Epithelial cell of proximal tubule (primary cell): ENCODE data around the gene NXPH3. TPM values are rescaled to one million over a fixed set of nuclear protein-coding genes. Genes with fewer than 3 reads are reported as not detected.

ENCODE experiments used
- DNase-seq: peaks from one replicate; pipeline ENCODE4 v3.0.0-alpha.2; 2011; ENCODE audit warnings: low read depth
- H3K4me3 ChIP-seq: 2 replicates; pipeline ENCODE4 v1.5.1; 2011; ENCODE audit warnings: low read depth, mild to moderate bottlenecking, low read length
- total RNA-seq: library from RNA; depleted of rRNA; stranded (reverse); fragments of >200 nt; gene quantifications from 2 replicates; pipeline ENCODE4 v1.2.3, GENCODE V29; 2015
- TF ChIP-seq, protein P1 (sequence below): conservative IDR thresholded peaks from 2 replicates; pipeline ENCODE4 v1.5.1; 2012; ENCODE audit warnings: low read depth, mild to moderate bottlenecking, low read length

NXPH3 gene
- total RNA-seq, 1 donor from 2014 or later = 0.69 TPM

DNA sequence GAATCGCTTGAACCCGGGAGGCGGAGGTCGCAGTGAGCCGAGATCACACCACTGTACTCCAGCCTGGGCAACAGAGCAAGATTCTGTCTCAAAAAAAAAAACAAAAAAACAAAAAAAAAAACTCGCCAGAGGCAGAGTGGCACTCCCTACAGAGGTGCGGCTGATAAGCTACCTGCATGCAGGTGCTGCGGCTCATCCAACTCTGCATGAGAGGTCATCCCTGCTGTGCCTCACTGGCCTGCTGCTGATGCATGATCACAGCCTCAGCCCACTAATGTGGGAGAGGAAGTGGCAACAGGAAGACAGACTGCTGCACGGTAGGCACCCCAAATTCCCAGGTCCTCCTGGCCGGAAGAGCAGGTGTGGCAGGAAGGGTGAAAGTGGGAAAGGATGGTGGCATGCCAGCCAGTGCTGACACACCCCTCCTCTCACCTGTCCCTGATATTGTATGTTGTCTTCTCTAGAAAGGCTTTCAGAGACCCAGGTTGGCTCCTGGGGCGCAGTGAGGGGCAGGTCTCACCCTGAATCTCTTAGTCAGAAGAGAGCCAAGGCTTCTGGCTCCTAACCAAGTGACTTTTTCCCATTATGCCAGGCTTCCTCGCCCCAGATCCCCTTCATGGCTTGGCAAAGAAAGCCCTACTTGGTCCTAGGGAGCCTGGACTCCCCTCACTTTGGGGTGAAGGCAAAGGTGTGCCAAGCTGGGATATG, 11.8 kb downstream of the NXPH3 start:
- no peak overlapping the region for H3K4me3 ChIP-seq
- DNase-seq = no peak
- TF ChIP-seq, protein P1, sequence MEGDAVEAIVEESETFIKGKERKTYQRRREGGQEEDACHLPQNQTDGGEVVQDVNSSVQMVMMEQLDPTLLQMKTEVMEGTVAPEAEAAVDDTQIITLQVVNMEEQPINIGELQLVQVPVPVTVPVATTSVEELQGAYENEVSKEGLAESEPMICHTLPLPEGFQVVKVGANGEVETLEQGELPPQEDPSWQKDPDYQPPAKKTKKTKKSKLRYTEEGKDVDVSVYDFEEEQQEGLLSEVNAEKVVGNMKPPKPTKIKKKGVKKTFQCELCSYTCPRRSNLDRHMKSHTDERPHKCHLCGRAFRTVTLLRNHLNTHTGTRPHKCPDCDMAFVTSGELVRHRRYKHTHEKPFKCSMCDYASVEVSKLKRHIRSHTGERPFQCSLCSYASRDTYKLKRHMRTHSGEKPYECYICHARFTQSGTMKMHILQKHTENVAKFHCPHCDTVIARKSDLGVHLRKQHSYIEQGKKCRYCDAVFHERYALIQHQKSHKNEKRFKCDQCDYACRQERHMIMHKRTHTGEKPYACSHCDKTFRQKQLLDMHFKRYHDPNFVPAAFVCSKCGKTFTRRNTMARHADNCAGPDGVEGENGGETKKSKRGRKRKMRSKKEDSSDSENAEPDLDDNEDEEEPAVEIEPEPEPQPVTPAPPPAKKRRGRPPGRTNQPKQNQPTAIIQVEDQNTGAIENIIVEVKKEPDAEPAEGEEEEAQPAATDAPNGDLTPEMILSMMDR = no peak

DNA sequence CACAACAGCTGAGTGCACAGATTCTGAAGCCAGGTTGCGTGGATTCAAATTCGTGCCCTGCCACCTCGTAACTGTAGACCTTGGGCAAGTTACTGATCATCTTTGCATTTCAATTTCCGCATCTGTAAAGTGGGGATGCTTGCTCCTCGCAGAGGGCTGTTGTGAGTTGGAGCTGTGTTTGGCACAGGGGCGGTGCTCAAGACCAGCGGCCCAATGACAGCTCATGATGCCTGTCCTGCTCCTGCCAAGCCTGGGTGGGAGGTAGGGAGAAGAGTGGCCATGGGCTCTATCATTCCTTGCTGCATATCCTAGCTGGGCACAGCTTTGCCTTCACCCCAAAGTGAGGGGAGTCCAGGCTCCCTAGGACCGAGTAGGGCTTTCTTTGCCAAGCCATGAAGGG, 12.6 kb downstream of the NXPH3 start:
- TF ChIP-seq, protein P1 = no peak
- no peak for DNase-seq
- no peak overlapping the region for H3K4me3 ChIP-seq

DNA sequence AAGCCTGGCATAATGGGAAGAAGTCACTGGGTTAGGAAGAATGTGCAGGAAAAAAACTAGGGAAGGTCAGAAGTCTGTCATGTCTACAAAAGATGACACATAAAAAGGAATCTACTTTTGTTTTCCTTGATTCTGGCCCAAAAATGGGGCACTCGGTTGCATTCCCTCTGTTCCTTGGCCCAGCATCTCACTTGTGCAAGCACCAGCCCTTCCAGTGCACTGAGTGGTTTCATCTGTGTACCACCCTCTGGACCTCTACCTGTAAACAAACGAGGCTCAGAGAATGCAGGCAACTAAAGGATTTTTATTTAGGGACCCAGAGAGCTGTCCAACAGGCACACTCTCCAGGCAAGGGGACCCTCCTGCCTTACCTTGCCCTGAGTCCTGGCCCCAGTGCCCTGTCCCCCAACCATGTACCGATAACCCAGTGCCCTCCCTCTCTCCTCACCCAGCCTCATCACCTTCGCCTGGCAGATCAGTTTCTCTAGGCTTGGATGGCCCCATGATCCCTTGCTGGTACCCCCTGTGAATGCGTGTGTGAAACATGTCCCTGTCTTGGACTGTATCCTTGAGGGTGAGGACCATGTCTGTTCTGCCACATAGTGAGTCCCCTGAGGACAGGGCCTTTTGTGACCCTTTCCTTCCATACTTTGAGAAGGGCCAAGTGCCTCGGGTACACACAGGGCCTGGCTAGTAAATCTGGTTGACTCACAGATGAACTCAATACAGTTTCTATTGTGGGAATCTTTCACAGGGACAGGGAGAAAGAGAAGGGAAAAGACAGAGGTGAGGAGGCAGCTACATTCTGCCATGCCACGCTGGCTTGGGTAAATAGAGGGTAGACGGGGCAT, 13.3 kb downstream of the NXPH3 start:
- no peak overlapping the region for H3K4me3 ChIP-seq
- TF ChIP-seq, protein P1 = no peak
- no peak for DNase-seq

DNA sequence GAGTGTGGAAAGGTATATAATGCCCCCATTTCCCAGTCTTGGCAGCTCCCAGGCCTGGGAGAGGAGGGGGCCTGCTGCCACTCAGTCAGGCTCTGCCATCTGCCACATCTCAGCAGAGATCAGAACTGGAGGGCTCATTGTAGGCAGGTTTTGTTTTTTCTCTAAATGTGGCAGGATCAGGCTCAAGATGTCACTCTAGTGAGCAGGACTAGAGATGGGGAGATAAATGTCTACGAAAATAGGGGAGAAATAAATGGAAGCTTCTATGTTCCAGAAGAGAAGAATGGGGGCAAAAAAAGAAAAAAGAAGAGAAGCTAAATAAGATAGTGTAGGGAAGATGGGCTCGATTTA, 13.9 kb downstream of the NXPH3 start:
- DNase-seq = no peak
- H3K4me3 ChIP-seq = no peak overlapping the region
- TF ChIP-seq, protein P1 = no peak

DNA sequence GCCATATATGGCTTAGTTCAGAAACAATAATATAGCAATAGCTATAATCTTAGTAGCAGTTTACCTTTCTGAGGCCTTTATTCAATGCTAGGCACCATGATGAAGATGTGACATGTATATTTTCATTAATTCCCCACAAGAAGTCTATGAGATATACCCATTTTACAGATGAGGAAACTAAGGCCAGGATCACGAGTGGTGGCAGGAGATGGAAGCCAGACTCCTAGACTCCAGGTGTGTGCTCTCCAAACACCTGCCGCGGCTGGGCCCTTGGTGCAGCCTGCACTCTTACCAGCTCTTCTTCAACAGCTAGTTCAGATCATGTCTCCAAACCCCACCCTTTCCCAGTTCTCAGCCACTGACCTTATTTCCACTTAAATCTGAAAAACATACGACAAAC, 15.2 kb downstream of the NXPH3 start:
- H3K4me3 ChIP-seq = no peak overlapping the region
- TF ChIP-seq, protein P1 = no peak
- no peak for DNase-seq

DNA sequence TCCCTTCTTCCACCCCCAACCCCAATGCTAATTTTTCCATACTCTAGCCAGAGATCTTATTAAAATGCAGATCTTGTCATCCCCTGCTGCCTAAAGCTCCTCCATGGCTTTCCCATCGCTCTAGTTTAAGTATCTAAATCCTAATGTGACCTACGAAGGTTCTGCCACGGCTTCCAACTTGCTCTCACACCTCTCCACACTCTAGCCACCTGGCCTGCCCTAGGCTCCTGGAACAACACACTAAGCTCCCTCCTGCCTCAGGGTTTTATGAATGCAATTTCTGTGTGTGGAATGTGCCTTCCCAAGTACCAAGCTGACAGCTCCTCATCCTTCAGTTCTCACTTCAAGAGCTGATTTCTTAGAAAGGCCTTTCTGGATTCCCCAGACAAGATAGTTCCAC, 16.6 kb downstream of the NXPH3 start:
- no peak for DNase-seq
- no peak overlapping the region for H3K4me3 ChIP-seq
- TF ChIP-seq, protein P1 = no peak
